Breast epithelium (tissue), 3 donors: ENCODE data around the gene ANKS1A.

Experiments used
- CTCF ChIP-seq, 3 donors: fragments of 450-650 bp; IDR thresholded peaks; one replicate each; pipeline ENCODE4 v1.5.1; 2016 to 2017; ENCODE audit warnings: antibody characterized with exemption in 3 of 3, mild to moderate bottlenecking in 3 of 3, moderate library complexity in 3 of 3
- POLR2A ChIP-seq: fragments of 450-650 bp; IDR thresholded peaks from one replicate; pipeline ENCODE4 v1.6.1; 2016; ENCODE audit warnings: antibody characterized with exemption, mild to moderate bottlenecking, moderate library complexity
- POLR2AphosphoS5 ChIP-seq, 3 donors: sonication (generic); formaldehyde crosslinking; IDR thresholded peaks; one replicate each; pipeline ENCODE4 v1.6.1; 2017; ENCODE audit warnings: antibody characterized with exemption in 3 of 3

- no peak for TF ChIP-seq CTCF (IDR thresholded peaks at IDR 0.05)
- TF ChIP-seq POLR2A: no peak
- TF ChIP-seq POLR2AphosphoS5 (IDR thresholded peaks at IDR 0.05): no peak
Observed at GRCh38 chr6:35046103-35046502, 157.0 kb downstream of the ANKS1A start.
